ENCODE measurements around the gene TEC.

The TEC gene

GRCh38 chr4:48129307-48130014 lies 140.2 kb downstream of the TEC start:
- in situ Hi-C loops (cut with MboI; ENCODE audit: low sequenced_read_pairs), result loop anchor here (25.0 kb wide), 2 partner anchors 408 to 833 kb away; no protein-coding TSS in a partner anchor

- in situ Hi-C loops (cut with MboI; ENCODE audit: low sequenced_read_pairs), result loop anchor here (25.0 kb wide), 2 partner anchors 409 to 834 kb away; no protein-coding TSS in a partner anchor
Observed at GRCh38 chr4:48127682-48128404, 141.8 kb downstream of the TEC start.

GRCh38 chr4:48127231-48127630 lies 142.4 kb downstream of the TEC start:
- in situ Hi-C loops (cut with MboI; ENCODE audit: low sequenced_read_pairs), result loop anchor here (25.0 kb wide), 2 partner anchors 410 to 835 kb away; no protein-coding TSS in a partner anchor

- in situ Hi-C loops (cut with MboI; ENCODE audit: low sequenced_read_pairs), result loop anchor here (25.0 kb wide), 2 partner anchors 411 to 836 kb away; no protein-coding TSS in a partner anchor
Observed at GRCh38 chr4:48126621-48127020, 143.0 kb downstream of the TEC start.

GRCh38 chr4:48124870-48125269 lies 144.8 kb downstream of the TEC start:
- in situ Hi-C loops (cut with MboI; ENCODE audit: low sequenced_read_pairs), result loop anchor here (25.0 kb wide), 2 partner anchors 412 to 837 kb away; no protein-coding TSS in a partner anchor

- in situ Hi-C loops (cut with MboI; ENCODE audit: low sequenced_read_pairs), result no loop called here
Observed at GRCh38 chr4:48122756-48123155, 146.9 kb downstream of the TEC start.

- in situ Hi-C loops (cut with MboI; ENCODE audit: low sequenced_read_pairs), result no loop called here
Observed at GRCh38 chr4:48121180-48121579, 148.5 kb downstream of the TEC start.

- in situ Hi-C loops (cut with MboI; ENCODE audit: low sequenced_read_pairs), result no loop called here
Observed at GRCh38 chr4:48120132-48120531, 149.5 kb downstream of the TEC start.

- in situ Hi-C loops (cut with MboI; ENCODE audit: low sequenced_read_pairs), result no loop called here
Observed at GRCh38 chr4:48119646-48120045, 150.0 kb downstream of the TEC start.

GRCh38 chr4:48118081-48118480 lies 151.6 kb downstream of the TEC start:
- in situ Hi-C loops (cut with MboI; ENCODE audit: low sequenced_read_pairs), result no loop called here

- in situ Hi-C loops (cut with MboI; ENCODE audit: low sequenced_read_pairs), result no loop called here
Observed at GRCh38 chr4:48116582-48116981, 153.1 kb downstream of the TEC start.

- in situ Hi-C loops (cut with MboI; ENCODE audit: low sequenced_read_pairs), result no loop called here
Observed at GRCh38 chr4:48114412-48114811, 155.2 kb downstream of the TEC start.

GRCh38 chr4:48112017-48112667 lies 157.5 kb downstream of the TEC start:
- in situ Hi-C loops (cut with MboI; ENCODE audit: low sequenced_read_pairs), result no loop called here

GRCh38 chr4:48110452-48110978 lies 159.1 kb downstream of the TEC start:
- in situ Hi-C loops (cut with MboI; ENCODE audit: low sequenced_read_pairs), result no loop called here

- in situ Hi-C loops (cut with MboI; ENCODE audit: low sequenced_read_pairs), result no loop called here
Observed at GRCh38 chr4:48109413-48110263, 160.0 kb downstream of the TEC start.

- in situ Hi-C loops (cut with MboI; ENCODE audit: low sequenced_read_pairs), result no loop called here
Observed at GRCh38 chr4:48108309-48109073, 161.1 kb downstream of the TEC start.

- in situ Hi-C loops (cut with MboI; ENCODE audit: low sequenced_read_pairs), result no loop called here
Observed at GRCh38 chr4:48105230-48105629, 164.4 kb downstream of the TEC start.

- in situ Hi-C loops (cut with MboI; ENCODE audit: low sequenced_read_pairs), result no loop called here
Observed at GRCh38 chr4:48103483-48104139, 166.0 kb downstream of the TEC start.

GRCh38 chr4:48102303-48102702 lies 167.3 kb downstream of the TEC start:
- in situ Hi-C loops (cut with MboI; ENCODE audit: low sequenced_read_pairs), result no loop called here
